Measurements from ENCODE around the gene DNAJB11. TPM values are rescaled to one million over a fixed set of nuclear protein-coding genes. Genes with fewer than 3 reads are reported as not detected.
"Not testable (repeated sequence)": the region's sequence is repeated elsewhere in the genome, so short reads cannot be mapped to it uniquely, and the experiment has no call there.

The DNAJB11 gene
- total RNA-seq, 2 donors from 2014 or later: 38.9 to 76.5 TPM

GRCh38 chr3:186567072-186567921 is 3.2 kb upstream of the DNAJB11 start, which contains the start of gene TBCCD1:
TBCCD1 (minus strand) TSS chr3:186567339; CDS start chr3:186564329, 3,010 bp downstream.
- peak; percentile 74 for ATAC-seq
- WGBS, 2 donors: 0% methylated on average over 20 to 66 of the region's 66 CpGs
- peaks cover 45% of the 10 kb centered on the region for H3K4me1 ChIP-seq

GRCh38 chr3:186569361-186569760 is 1.2 kb upstream of the DNAJB11 start:
- WGBS, 2 donors: 79% methylated on average over 11 of the region's 11 CpGs
- intact Hi-C loops (cut with DNase I): loop anchor here (10.0 kb wide), 1 partner anchor 45 kb away; the partner anchor contains the start of gene AHSG
- H3K4me1 ChIP-seq: peaks cover 37% of the 10 kb centered on the region

More at GRCh38 chr3:186567072-186567921, 3.2 kb upstream of the DNAJB11 start, which contains the start of gene TBCCD1:
- TF ChIP-seq CTCF (IDR thresholded peaks at IDR 0.05) (peak in 1 of 7 experiments; percentile 16), POLR2A (IDR thresholded peaks at IDR 0.05) (peak; percentile 96 to 97 (median 96))
- Histone ChIP-seq H3K27ac (peak within 1 kb of the TSS; percentile 54 to 89 (median 86)), H3K4me3 (peak within 1 kb of the TSS; percentile 68 to 89), H3K27me3 (no peaks in the 10 kb centered on the region), H3K36me3 (replicated peaks in 1 of 2; ENCODE audit: insufficient read depth in 1 of 2, low read depth in 2 of 2) (no peaks in the 10 kb centered on the region), H3K9me3 (no peaks in the 10 kb centered on the region)
- DNase-seq: peak; percentile 93 to 95 (median 94)
- intact Hi-C loops (cut with DNase I): loop anchor here (10.0 kb wide), 1 partner anchor 48 kb away; the partner anchor contains the start of gene AHSG

GRCh38 chr3:186569779-186570095 is 783 bp upstream of the DNAJB11 start:
- 4 to 6% methylated on average over 7 of the region's 7 CpGs for WGBS, 2 donors
- TF ChIP-seq CTCF (IDR thresholded peaks at IDR 0.05) (no peak), POLR2A (IDR thresholded peaks at IDR 0.05) (no peak)
- Histone ChIP-seq H3K9me3 (no peaks in the 10 kb centered on the region), H3K4me1 (peaks cover 41% of the 10 kb centered on the region), H3K27me3 (no peaks in the 10 kb centered on the region), H3K4me3 (peak overlapping the region in 1 of 2 donors; percentile 4), H3K36me3 (replicated peaks in 1 of 2; ENCODE audit: insufficient read depth in 1 of 2, low read depth in 2 of 2) (no peaks in the 10 kb centered on the region), H3K27ac (peak overlapping the region; percentile 59 to 98 (median 80))
- no peak for DNase-seq
- no peak for ATAC-seq
- intact Hi-C loops (cut with DNase I): loop anchor here (10.0 kb wide), 1 partner anchor 45 kb away; the partner anchor contains the start of gene AHSG

More at GRCh38 chr3:186569361-186569760, 1.2 kb upstream of the DNAJB11 start:
- not testable (repeated sequence) for H3K27me3 ChIP-seq; H3K9me3 ChIP-seq; H3K4me3 ChIP-seq; ATAC-seq; H3K36me3 ChIP-seq (replicated peaks in 1 of 2; ENCODE audit: insufficient read depth in 1 of 2, low read depth in 2 of 2); DNase-seq
- H3K27ac ChIP-seq: peak overlapping the region in 3 of 4 donors; percentile 59 to 98 (median 98)

- 2 to 5% methylated on average over 21 of the region's 21 CpGs for WGBS, 2 donors
- no peak for DNase-seq
- intact Hi-C loops (cut with DNase I): no loop called here
These were observed 572 bp downstream of the DNAJB11 start for GRCh38 chr3:186570941-186571643.

More at GRCh38 chr3:186570941-186571643, 572 bp downstream of the DNAJB11 start:
- no peak for ATAC-seq
- Histone ChIP-seq H3K27ac (peak overlapping the region; percentile 84 to 98 (median 96)), H3K4me3 (peak overlapping the region; percentile 89 to 99), H3K9me3 (no peaks in the 10 kb centered on the region), H3K4me1 (peaks cover 40% of the 10 kb centered on the region), H3K36me3 (replicated peaks in 1 of 2; ENCODE audit: insufficient read depth in 1 of 2, low read depth in 2 of 2) (peaks cover 0 to under 1% of the 10 kb centered on the region in 2 donors), H3K27me3 (no peaks in the 10 kb centered on the region)
- TF ChIP-seq POLR2A (IDR thresholded peaks at IDR 0.05) (no peak), CTCF (IDR thresholded peaks at IDR 0.05) (no peak)

Data from body of pancreas (tissue), 4 donors.